Activated CD4-positive, alpha-beta memory T cell treated with anti-CD3 and anti-CD28 coated beads, Interleukin-2, amount 10 ng/mL, durations not matched to agents 7 days and 5 days (primary cell): ENCODE measurements around the gene VGLL4. TPM values are rescaled to one million over a fixed set of nuclear protein-coding genes. Genes with fewer than 3 reads are reported as not detected.
"Not testable (repeated sequence)": the region's sequence is repeated elsewhere in the genome, so short reads cannot be mapped to it uniquely, and the experiment has no call there.

Experiments used
- CTCF ChIA-PET: fragments of 350-600 bp; sonication (Branson Sonifier 250); formaldehyde crosslinking; loops from one replicate; lab custom pipeline; 2021; ENCODE audit warnings: antibody characterized with exemption, inconsistent platforms; lab: Charles Lee
- POLR2A ChIA-PET: fragments of 350-600 bp; sonication (Branson Sonifier 250); formaldehyde crosslinking; loops from one replicate; lab custom pipeline; 2021; ENCODE audit warnings: antibody characterized with exemption; lab: Charles Lee
- DNase-seq: peaks from one replicate; pipeline ENCODE4 v3.0.0-alpha.2; 2020
- H3K27ac Mint-ChIP-seq: one replicate; pipeline ENCODE4 v1.8.0; 2021; ENCODE audit warnings: mild to moderate bottlenecking, mixed read lengths
- H3K27me3 Mint-ChIP-seq: one replicate; pipeline ENCODE4 v1.8.0; 2021; ENCODE audit warnings: mixed read lengths
- H3K36me3 Mint-ChIP-seq: one replicate; pipeline ENCODE4 v1.8.0; 2021; ENCODE audit warnings: low read depth, mixed read lengths
- H3K4me1 Mint-ChIP-seq: one replicate; pipeline ENCODE4 v1.8.0; 2021; ENCODE audit warnings: mixed read lengths
- H3K4me3 Mint-ChIP-seq: one replicate; pipeline ENCODE4 v1.8.0; 2021; ENCODE audit warnings: mild to moderate bottlenecking, mixed read lengths
- H3K9me3 Mint-ChIP-seq: one replicate; pipeline ENCODE4 v1.8.0; 2021; ENCODE audit warnings: mixed read lengths
- total RNA-seq, 2 experiments: library from RNA; stranded (reverse); gene quantifications; one replicate each; pipeline ENCODE4 v1.2.3, GENCODE V29; 2021

The VGLL4 gene
- total RNA-seq, 2 experiments from 2014 or later = 47.8 to 49.2 TPM

DNA sequence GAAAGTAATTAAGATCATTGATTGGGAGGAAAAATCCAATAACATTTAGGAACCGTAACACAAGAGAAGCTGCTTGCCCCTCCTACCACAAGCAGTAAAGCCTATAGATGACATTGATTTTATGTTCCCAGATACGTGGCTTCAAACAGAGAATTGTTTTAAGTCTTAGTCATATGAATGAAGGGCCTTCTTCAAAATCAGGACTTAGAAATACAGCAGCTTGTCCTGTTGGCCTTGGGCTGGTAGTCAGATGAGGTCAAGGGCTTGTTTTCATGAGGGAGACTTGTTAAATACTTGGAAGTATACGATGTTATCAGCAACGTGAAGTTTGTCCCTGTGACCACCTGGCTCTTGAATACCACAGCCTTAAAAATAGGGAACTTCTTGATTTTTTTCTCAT lies 114.4 kb downstream of the VGLL4 start:
- ChIA-PET POLR2A (no interaction called here), CTCF (interaction anchor here (0.5 kb wide), 1 partner anchor 494 kb away, joined by 5 read pairs; no protein-coding TSS in a partner anchor)
- DNase-seq = no peak
- Mint-ChIP-seq H3K27ac (no peak overlapping the region), H3K4me1 (no peaks in the 10 kb centered on the region), H3K9me3 (no peaks in the 10 kb centered on the region), H3K27me3 (no peaks in the 10 kb centered on the region), H3K36me3 (peaks cover 5% of the 10 kb centered on the region), H3K4me3 (no peak overlapping the region)

DNA sequence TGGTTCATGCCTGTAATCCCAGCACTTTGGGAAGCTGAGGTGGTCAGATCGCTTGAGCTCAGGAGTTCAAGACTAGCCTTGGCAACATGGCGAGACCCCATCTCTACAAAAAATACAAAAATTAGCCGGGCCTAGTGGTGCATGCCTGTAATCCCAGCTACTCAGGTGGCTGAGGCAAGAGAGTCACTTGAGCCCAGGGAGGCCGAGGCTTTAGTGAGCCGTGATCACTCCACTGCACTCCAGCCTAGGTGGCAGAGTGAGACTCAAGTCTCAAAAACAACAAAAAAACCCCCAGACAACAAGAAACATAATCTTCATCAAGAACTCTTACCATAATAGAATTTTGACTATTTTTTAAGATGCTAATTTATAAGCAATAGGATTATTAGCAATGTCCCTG lies 117.6 kb downstream of the VGLL4 start:
- H3K4me3 Mint-ChIP-seq, H3K27me3 Mint-ChIP-seq, POLR2A ChIA-PET, H3K36me3 Mint-ChIP-seq, H3K4me1 Mint-ChIP-seq, DNase-seq, CTCF ChIA-PET, H3K9me3 Mint-ChIP-seq, H3K27ac Mint-ChIP-seq: not testable (repeated sequence)

DNA sequence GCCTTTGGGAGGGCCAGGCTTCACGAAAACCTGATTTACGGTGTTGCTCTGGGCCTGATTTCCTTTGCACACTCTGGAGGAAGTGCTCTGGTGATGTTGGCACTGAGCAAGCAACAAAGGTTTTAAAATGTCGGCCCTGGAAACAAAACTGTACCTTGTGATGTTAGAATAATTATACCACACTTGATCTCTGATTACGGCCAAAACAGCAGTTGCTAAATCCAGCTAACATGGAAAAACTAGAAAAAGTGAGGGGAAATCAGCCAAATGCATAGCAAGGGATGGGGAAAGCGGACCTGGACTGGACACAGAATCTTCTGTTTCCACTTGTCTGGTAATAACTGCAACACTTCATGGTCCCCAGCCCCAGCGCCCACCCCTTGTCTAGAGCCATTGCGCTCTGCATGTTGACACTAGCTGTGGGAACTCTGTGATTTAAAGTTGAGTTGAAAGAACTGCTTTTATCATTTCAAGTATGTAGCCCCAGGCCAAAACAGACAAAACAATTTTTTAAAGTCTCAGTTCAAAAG lies 120.1 kb downstream of the VGLL4 start:
- DNase-seq = no peak
- H3K4me3 Mint-ChIP-seq = no peak overlapping the region
- H3K9me3 Mint-ChIP-seq = no peaks in the 10 kb centered on the region
- POLR2A ChIA-PET = no interaction called here
- no peaks in the 10 kb centered on the region for H3K4me1 Mint-ChIP-seq
- H3K27ac Mint-ChIP-seq = no peak overlapping the region
- CTCF ChIA-PET = no interaction called here
- no peaks in the 10 kb centered on the region for H3K27me3 Mint-ChIP-seq
- H3K36me3 Mint-ChIP-seq = peaks cover 7% of the 10 kb centered on the region

DNA sequence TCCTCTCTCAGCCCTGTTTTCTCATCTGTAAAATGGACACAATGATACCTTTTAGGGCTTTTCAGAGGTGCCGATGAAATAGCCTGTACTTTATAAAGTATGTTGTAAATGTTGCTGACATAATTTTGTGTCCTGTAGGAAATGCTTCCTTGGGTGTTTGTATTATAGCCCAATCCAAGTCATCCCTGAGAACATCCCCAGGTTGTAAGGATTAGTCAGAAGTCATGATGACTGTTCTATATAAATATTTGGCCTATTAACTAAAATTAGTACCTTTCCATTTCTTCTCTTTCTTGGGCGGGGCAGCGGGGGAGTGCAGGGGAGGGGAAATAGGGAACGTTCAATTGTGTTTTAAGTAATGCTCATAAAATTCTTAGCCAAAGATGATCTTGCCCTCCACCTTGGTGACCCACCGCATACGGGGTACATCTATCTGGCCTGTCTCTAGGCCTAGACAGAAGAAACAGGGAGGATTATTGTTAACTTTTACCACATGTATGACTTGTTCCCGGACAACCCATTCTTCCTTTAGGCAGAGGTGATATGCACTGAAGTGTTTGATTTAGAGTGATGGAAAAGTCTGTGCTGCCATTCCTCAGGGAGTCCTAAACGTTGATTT lies 120.7 kb downstream of the VGLL4 start:
- no peaks in the 10 kb centered on the region for H3K27me3 Mint-ChIP-seq
- H3K27ac Mint-ChIP-seq = no peak overlapping the region
- no peaks in the 10 kb centered on the region for H3K4me1 Mint-ChIP-seq
- H3K9me3 Mint-ChIP-seq = no peaks in the 10 kb centered on the region
- POLR2A ChIA-PET = no interaction called here
- no peak overlapping the region for H3K4me3 Mint-ChIP-seq
- DNase-seq = no peak
- CTCF ChIA-PET = no interaction called here
- peaks cover 7% of the 10 kb centered on the region for H3K36me3 Mint-ChIP-seq

DNA sequence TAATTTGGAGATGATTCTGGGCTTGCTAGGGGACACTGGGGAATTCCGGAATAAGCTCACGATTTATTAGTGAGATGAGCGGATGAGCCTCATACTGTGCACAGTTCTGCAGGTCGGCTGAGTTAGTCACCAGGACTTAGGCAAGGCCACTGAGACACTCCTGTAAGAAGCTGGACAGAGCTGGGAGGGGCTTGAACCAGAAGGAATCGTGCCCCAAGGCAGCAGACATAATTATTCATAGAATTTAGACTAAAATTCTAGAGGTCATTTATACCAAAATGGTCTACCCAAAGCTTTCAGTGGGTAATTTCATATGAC lies 121.4 kb downstream of the VGLL4 start:
- no peaks in the 10 kb centered on the region for H3K27me3 Mint-ChIP-seq
- DNase-seq = no peak
- CTCF ChIA-PET = interaction anchor here (0.6 kb wide), 1 partner anchor 19 kb away, joined by 4 read pairs; no protein-coding TSS in a partner anchor
- no peak overlapping the region for H3K4me3 Mint-ChIP-seq
- no peaks in the 10 kb centered on the region for H3K4me1 Mint-ChIP-seq
- no peak overlapping the region for H3K27ac Mint-ChIP-seq
- no peaks in the 10 kb centered on the region for H3K9me3 Mint-ChIP-seq
- POLR2A ChIA-PET = no interaction called here
- H3K36me3 Mint-ChIP-seq = peaks cover 4% of the 10 kb centered on the region

DNA sequence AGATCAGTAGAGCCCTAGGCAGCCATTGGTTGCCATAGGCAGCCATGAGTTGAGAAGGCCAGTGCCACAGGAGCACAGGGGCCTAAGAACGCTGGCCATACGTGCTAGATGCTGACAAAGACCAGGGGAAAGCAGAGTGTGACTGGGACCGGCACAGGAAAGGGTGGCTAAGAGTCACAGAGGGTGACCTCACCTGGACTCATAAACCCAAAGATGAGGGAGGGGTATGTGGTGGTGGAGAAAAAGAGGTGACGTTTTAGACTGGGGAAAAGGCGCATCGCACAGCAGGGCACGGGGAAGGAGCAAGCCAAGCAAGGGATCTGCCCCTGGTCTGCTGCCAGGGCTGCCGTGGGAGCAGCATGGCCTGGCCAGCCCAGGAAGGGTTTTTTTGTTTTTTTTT lies 122.5 kb downstream of the VGLL4 start:
- Mint-ChIP-seq H3K36me3 (peaks cover 2% of the 10 kb centered on the region), H3K4me1 (no peaks in the 10 kb centered on the region), H3K9me3 (no peaks in the 10 kb centered on the region), H3K27ac (no peak overlapping the region), H3K27me3 (no peaks in the 10 kb centered on the region), H3K4me3 (no peak overlapping the region)
- no peak for DNase-seq
- POLR2A ChIA-PET = no interaction called here
- CTCF ChIA-PET = no interaction called here

DNA sequence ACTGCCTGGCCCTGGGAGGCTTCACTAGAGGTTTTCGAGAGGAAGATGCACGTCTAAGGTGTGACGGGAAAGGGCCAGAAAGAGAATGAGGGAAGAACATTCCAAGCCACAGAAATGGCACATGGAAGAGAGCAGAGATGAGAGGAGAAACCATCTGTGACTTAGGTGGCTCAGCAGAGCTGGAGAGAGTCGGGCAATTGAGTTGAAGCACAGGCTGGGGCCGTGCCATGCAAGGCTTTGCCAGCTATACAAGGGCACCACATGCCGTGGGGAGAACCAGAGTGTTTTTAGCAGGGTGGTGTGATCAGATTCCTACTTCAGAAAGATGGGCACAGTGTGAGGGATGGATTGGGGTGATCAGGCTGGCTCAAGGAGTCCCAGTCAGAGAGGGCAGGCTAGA lies 126.1 kb downstream of the VGLL4 start:
- no peak for DNase-seq
- POLR2A ChIA-PET = no interaction called here
- Mint-ChIP-seq H3K27ac (no peak overlapping the region), H3K9me3 (no peaks in the 10 kb centered on the region), H3K4me1 (peaks cover 10% of the 10 kb centered on the region), H3K36me3 (peaks cover 5% of the 10 kb centered on the region), H3K27me3 (no peaks in the 10 kb centered on the region), H3K4me3 (no peak overlapping the region)
- CTCF ChIA-PET = no interaction called here

DNA sequence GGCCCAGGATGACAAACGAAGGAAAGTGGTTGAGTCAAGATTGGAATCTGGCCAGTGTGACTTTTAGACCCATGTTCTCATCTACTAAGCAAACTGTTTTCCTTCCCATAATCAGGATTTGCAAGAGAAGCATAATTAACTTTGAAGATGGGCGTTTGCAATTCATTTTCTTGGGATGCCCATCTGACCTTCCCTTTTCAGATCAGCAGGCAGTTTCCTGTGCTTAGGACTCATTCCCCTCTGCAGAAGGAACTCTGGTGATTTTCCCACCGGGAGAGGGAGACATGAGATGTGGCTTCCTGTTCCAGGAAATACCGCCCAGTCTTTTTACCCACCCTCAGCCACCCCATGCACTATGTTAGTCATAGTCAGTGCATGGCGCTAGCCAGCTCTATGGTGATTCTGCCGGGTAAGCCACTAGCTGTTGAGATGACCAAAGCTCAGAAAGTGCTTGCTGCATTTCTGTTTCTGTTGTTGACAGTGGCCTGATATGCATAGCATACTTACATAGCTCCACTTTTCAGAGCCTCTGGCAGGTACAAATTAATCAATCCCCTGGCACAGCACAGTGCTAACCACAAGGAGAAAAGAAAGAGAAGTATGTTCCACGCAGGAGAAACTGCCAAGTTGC lies 129.4 kb downstream of the VGLL4 start:
- POLR2A ChIA-PET = no interaction called here
- Mint-ChIP-seq H3K4me3 (no peak overlapping the region), H3K9me3 (no peaks in the 10 kb centered on the region), H3K27me3 (no peaks in the 10 kb centered on the region), H3K27ac (no peak overlapping the region), H3K36me3 (peaks cover 2% of the 10 kb centered on the region), H3K4me1 (peaks cover 10% of the 10 kb centered on the region)
- DNase-seq = no peak
- CTCF ChIA-PET = interaction anchor here (0.7 kb wide), 1 partner anchor 135 kb away, joined by 3 read pairs; no protein-coding TSS in a partner anchor

DNA sequence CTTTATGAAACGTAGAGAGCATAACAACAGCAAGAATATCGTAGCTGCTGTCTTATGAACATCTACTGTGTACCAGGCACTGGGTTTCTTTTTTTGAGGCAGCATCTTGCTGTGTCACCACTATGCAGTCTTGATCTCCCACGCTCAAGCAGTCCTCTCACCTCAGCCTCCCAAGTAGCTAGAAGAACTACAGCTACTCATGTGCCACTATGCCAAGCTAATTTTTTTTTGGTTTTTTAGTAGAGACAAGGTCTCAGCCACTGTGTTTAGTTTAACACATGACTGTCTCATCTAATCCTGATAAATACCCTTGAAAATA lies 129.9 kb downstream of the VGLL4 start:
- H3K27ac Mint-ChIP-seq = no peak overlapping the region
- H3K4me1 Mint-ChIP-seq = peaks cover 10% of the 10 kb centered on the region
- no peak for DNase-seq
- H3K9me3 Mint-ChIP-seq = no peaks in the 10 kb centered on the region
- no peaks in the 10 kb centered on the region for H3K27me3 Mint-ChIP-seq
- CTCF ChIA-PET = no interaction called here
- H3K36me3 Mint-ChIP-seq = peaks cover 2% of the 10 kb centered on the region
- no peak overlapping the region for H3K4me3 Mint-ChIP-seq
- POLR2A ChIA-PET = no interaction called here

DNA sequence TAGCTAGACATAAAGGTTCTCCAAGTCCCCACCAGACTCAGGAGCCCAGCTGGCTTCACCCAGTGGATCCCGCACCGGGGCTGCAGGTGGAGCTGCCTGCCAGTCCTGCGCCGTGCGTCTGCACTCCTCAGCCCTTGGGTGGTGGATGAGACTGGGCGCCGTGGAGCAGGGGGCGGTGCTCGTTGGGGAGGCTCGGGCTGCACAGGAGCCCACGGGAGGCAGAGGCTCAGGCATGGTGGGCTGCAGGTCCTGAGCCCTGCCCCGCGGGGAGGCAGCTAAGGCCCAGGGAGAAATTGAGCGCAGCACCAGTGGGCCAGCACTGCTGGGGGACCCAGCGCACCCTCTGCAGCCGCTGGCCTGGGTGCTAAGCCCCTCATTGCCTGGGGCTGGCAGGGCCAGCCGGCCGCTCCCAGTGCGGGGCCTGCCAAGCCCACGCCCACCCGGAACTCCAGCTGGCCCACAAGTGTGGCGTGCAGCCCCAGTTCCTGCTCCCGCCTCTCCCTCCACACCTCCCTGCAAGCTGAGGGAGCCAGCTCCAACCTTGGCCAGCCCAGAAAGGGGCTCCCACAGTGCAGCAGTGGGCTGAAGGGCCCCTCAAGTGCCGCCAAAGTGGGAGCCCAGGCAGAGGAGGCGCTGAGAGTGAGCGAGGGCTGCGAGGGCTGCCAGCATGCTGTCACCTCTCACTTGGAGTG lies 130.4 kb downstream of the VGLL4 start:
- H3K4me3 Mint-ChIP-seq, DNase-seq, CTCF ChIA-PET, H3K36me3 Mint-ChIP-seq, H3K27ac Mint-ChIP-seq, H3K9me3 Mint-ChIP-seq, POLR2A ChIA-PET, H3K4me1 Mint-ChIP-seq, H3K27me3 Mint-ChIP-seq: not testable (repeated sequence)

DNA sequence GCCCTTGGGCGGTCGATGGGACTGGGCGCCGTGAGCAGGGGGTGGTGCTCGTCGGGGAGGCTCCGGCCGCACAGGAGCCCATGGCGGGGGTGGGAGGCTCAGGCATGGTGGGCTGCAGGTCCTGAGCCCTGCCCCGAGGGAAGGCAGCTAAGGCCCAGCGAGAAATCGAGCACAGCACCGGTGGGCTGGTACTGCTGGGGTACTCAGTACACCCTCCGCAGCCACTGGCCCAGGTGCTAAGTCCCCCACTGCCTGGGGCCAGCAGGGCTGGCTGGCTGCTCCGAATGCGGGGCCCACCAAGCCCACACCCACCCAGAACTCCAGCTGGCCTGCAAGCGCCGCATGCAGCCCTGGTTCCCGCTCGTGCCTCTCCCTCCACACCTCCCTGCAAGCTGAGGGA lies 132.1 kb downstream of the VGLL4 start:
- H3K4me3 Mint-ChIP-seq, H3K4me1 Mint-ChIP-seq, H3K36me3 Mint-ChIP-seq, H3K27ac Mint-ChIP-seq, DNase-seq, CTCF ChIA-PET, H3K9me3 Mint-ChIP-seq, H3K27me3 Mint-ChIP-seq, POLR2A ChIA-PET: not testable (repeated sequence)

DNA sequence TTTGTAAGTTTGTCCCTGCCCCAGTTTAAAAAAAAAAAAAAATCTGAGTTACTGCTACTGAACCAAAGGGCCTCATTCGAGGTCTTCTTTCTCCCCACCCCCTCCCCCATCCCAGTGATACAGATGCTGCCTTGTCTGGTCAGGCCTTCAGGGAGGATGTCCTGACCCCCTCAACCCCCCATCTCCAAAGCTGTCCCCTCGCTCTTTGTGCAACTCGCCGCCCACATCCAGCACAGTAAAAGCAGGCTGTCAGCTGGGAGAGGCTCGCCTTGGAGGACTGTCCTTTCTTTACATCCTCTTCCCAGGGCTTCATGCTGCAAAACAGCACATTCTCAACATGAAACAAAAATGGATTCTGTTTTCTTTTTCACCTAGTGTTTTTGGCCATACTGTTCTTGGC lies 133.4 kb downstream of the VGLL4 start:
- CTCF ChIA-PET = no interaction called here
- peaks cover 2% of the 10 kb centered on the region for H3K36me3 Mint-ChIP-seq
- H3K27me3 Mint-ChIP-seq = no peaks in the 10 kb centered on the region
- no peaks in the 10 kb centered on the region for H3K9me3 Mint-ChIP-seq
- POLR2A ChIA-PET = no interaction called here
- H3K4me3 Mint-ChIP-seq = no peak overlapping the region
- H3K4me1 Mint-ChIP-seq = peaks cover 10% of the 10 kb centered on the region
- DNase-seq = no peak
- no peak overlapping the region for H3K27ac Mint-ChIP-seq

DNA sequence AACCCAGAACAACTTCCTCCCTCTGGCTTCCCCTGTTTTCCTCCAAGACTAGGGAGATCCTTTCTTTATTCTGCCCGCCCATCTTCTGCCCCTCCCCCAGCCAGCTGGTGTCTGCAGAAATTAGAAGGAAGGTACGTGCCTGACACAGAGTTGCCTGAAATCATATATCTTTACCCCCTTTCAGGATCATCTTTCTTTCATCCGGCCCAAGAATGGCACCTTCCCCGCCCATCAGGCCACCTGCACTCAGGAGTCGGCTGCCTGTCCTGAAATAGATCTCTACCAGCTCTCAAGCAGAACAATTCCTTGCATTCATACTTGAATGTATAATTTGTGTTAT lies 133.7 kb downstream of the VGLL4 start:
- Mint-ChIP-seq H3K4me3 (no peak overlapping the region), H3K27me3 (no peaks in the 10 kb centered on the region), H3K36me3 (peaks cover 2% of the 10 kb centered on the region), H3K9me3 (no peaks in the 10 kb centered on the region), H3K4me1 (peaks cover 8% of the 10 kb centered on the region), H3K27ac (no peak overlapping the region)
- CTCF ChIA-PET = no interaction called here
- POLR2A ChIA-PET = no interaction called here
- no peak for DNase-seq
